ENCODE results near the gene BACE2.

BACE2 gene

GRCh38 chr21:41228958-41229357, 61.0 kb downstream of the BACE2 start:
- Histone ChIP-seq H3K27ac (replicated peaks) (no peak overlapping the region), H3K27me3 (ENCODE audit: insufficient read depth, poor library complexity, severe bottlenecking) (no peaks in the 10 kb centered on the region), H3K4me3 (replicated peaks; ENCODE audit: insufficient read depth, low read length) (no peak overlapping the region)
- TF ChIP-seq GABPA (IDR thresholded peaks at IDR 0.05; ENCODE audit: low read depth) (no peak), POLR2AphosphoS5 (IDR thresholded peaks at IDR 0.05; ENCODE audit: low read depth) (no peak), CTCF (IDR thresholded peaks at IDR 0.05; ENCODE audit: insufficient read depth, low read length) (no peak), REST (IDR thresholded peaks at IDR 0.05; ENCODE audit: insufficient replicate concordance, low read depth) (no peak)
- no peak for DNase-seq (ENCODE audit: low read depth in 1 of 2, low spot score in 1 of 2)

GRCh38 chr21:41229509-41230248, 61.7 kb downstream of the BACE2 start:
- Histone ChIP-seq H3K27me3 (ENCODE audit: insufficient read depth, poor library complexity, severe bottlenecking) (no peaks in the 10 kb centered on the region), H3K4me3 (replicated peaks; ENCODE audit: insufficient read depth, low read length) (no peak overlapping the region), H3K27ac (replicated peaks) (no peak overlapping the region)
- no peak for DNase-seq (ENCODE audit: low read depth in 1 of 2, low spot score in 1 of 2)
- TF ChIP-seq POLR2AphosphoS5 (IDR thresholded peaks at IDR 0.05; ENCODE audit: low read depth) (no peak), GABPA (IDR thresholded peaks at IDR 0.05; ENCODE audit: low read depth) (no peak), SPI1 (IDR thresholded peaks at IDR 0.05; ENCODE audit: borderline replicate concordance, low read depth) (no peak)

- DNase-seq (ENCODE audit: low read depth in 1 of 2, low spot score in 1 of 2), result no peak
- no peak overlapping the region for H3K27ac ChIP-seq (replicated peaks)
- TF ChIP-seq CTCF (IDR thresholded peaks at IDR 0.05; ENCODE audit: insufficient read depth, low read length) (no peak), SPI1 (IDR thresholded peaks at IDR 0.05; ENCODE audit: borderline replicate concordance, low read depth) (no peak), POLR2AphosphoS5 (IDR thresholded peaks at IDR 0.05; ENCODE audit: low read depth) (no peak), REST (IDR thresholded peaks at IDR 0.05; ENCODE audit: insufficient replicate concordance, low read depth) (no peak), GABPA (IDR thresholded peaks at IDR 0.05; ENCODE audit: low read depth) (no peak)
- no peak overlapping the region for H3K4me3 ChIP-seq (replicated peaks; ENCODE audit: insufficient read depth, low read length)
- H3K27me3 ChIP-seq (ENCODE audit: insufficient read depth, poor library complexity, severe bottlenecking), result no peaks in the 10 kb centered on the region
Measured at GRCh38 chr21:41230497-41230896, 62.5 kb downstream of the BACE2 start.

GRCh38 chr21:41231060-41231459, 63.1 kb downstream of the BACE2 start:
- TF ChIP-seq POLR2AphosphoS5 (IDR thresholded peaks at IDR 0.05; ENCODE audit: low read depth), result no peak
- TF ChIP-seq REST (IDR thresholded peaks at IDR 0.05; ENCODE audit: insufficient replicate concordance, low read depth), result no peak
- Histone ChIP-seq H3K27me3 (ENCODE audit: insufficient read depth, poor library complexity, severe bottlenecking) (no peaks in the 10 kb centered on the region), H3K27ac (replicated peaks) (no peak overlapping the region), H3K4me3 (replicated peaks; ENCODE audit: insufficient read depth, low read length) (no peak overlapping the region)
- no peak for DNase-seq (ENCODE audit: low read depth in 1 of 2, low spot score in 1 of 2)
